Measurements from ENCODE around the gene PSMB7. TPM values are rescaled to one million over a fixed set of nuclear protein-coding genes. Genes with fewer than 3 reads are reported as not detected.

The PSMB7 gene
- total and polyA plus RNA-seq, 2 donors (not counting 1 experiment from before 2014, with no cell fraction given) = 206 to 290 TPM

- Histone ChIP-seq H3K4me2 (ENCODE audit: extremely low read depth, insufficient read depth, low read length) (no peak overlapping the region), H3K4me1 (ENCODE audit: control insufficient read depth, extremely low read depth, insufficient read depth, low read length) (no peaks in the 10 kb centered on the region), H3K27ac (ENCODE audit: insufficient read depth, low read length) (no peak overlapping the region), H4K20me1 (ENCODE audit: control insufficient read depth, extremely low read depth, insufficient read depth, low read length) (no peaks in the 10 kb centered on the region), H3K9ac (ENCODE audit: insufficient read depth, low read length) (no peak overlapping the region), H3K27me3 (ENCODE audit: control insufficient read depth, insufficient read depth, low read length) (no peaks in the 10 kb centered on the region), H3K9me3 (ENCODE audit: control insufficient read depth, insufficient read depth, low read depth, low read length) (no peaks in the 10 kb centered on the region), H3K79me2 (ENCODE audit: control insufficient read depth, insufficient read depth, low read length) (peaks cover 86% of the 10 kb centered on the region), H2AFZ (ENCODE audit: low read length) (no peak overlapping the region), H3K36me3 (ENCODE audit: control insufficient read depth, insufficient read depth, low read length) (peaks cover 19% of the 10 kb centered on the region), H3K4me3 (replicated peaks in 1 of 4; ENCODE audit: control extremely low read depth in 1 of 4, insufficient read depth in 1 of 4, low read depth in 3 of 4, low read length in 4 of 4) (no peak overlapping the region)
- no peak for TF ChIP-seq CTCF (conservative IDR thresholded peaks at IDR 0.05 in 1 of 2, IDR thresholded peaks at IDR 0.05 in 1 of 2; ENCODE audit: low read depth in 1 of 2, low read length in 2 of 2)
- TF ChIP-seq EZH2 (IDR thresholded peaks at IDR 0.05; ENCODE audit: low read length, missing control alignments) = no peak
- DNase-seq (ENCODE audit: low read depth in 2 of 2) = no peak
Observed at GRCh38 chr9:124359426-124359825, 55.8 kb downstream of the PSMB7 start.

- no peak overlapping the region for H3K27ac ChIP-seq (ENCODE audit: insufficient read depth, low read length)
- H3K9me3 ChIP-seq (ENCODE audit: control insufficient read depth, insufficient read depth, low read depth, low read length) = no peaks in the 10 kb centered on the region
- peaks cover 83% of the 10 kb centered on the region for H3K79me2 ChIP-seq (ENCODE audit: control insufficient read depth, insufficient read depth, low read length)
- no peaks in the 10 kb centered on the region for H3K4me1 ChIP-seq (ENCODE audit: control insufficient read depth, extremely low read depth, insufficient read depth, low read length)
- TF ChIP-seq CTCF (conservative IDR thresholded peaks at IDR 0.05 in 1 of 2, IDR thresholded peaks at IDR 0.05 in 1 of 2; ENCODE audit: low read depth in 1 of 2, low read length in 2 of 2) (no peak), EZH2 (IDR thresholded peaks at IDR 0.05; ENCODE audit: low read length, missing control alignments) (no peak)
- no peak overlapping the region for H3K4me2 ChIP-seq (ENCODE audit: extremely low read depth, insufficient read depth, low read length)
- H2AFZ ChIP-seq (ENCODE audit: low read length) = no peak overlapping the region
- DNase-seq (ENCODE audit: low read depth in 2 of 2) = no peak
- H3K9ac ChIP-seq (ENCODE audit: insufficient read depth, low read length) = no peak overlapping the region
- peaks cover 23% of the 10 kb centered on the region for H3K36me3 ChIP-seq (ENCODE audit: control insufficient read depth, insufficient read depth, low read length)
- H3K27me3 ChIP-seq (ENCODE audit: control insufficient read depth, insufficient read depth, low read length) = no peaks in the 10 kb centered on the region
- H4K20me1 ChIP-seq (ENCODE audit: control insufficient read depth, extremely low read depth, insufficient read depth, low read length) = no peaks in the 10 kb centered on the region
- no peak overlapping the region for H3K4me3 ChIP-seq (replicated peaks in 1 of 4; ENCODE audit: control extremely low read depth in 1 of 4, insufficient read depth in 1 of 4, low read depth in 3 of 4, low read length in 4 of 4)
Observed at GRCh38 chr9:124358631-124359030, 56.6 kb downstream of the PSMB7 start.

GRCh38 chr9:124357721-124358361 lies 57.4 kb downstream of the PSMB7 start:
- no peak overlapping the region for H3K27ac ChIP-seq (ENCODE audit: insufficient read depth, low read length)
- H3K4me2 ChIP-seq (ENCODE audit: extremely low read depth, insufficient read depth, low read length) = no peak overlapping the region
- no peak overlapping the region for H2AFZ ChIP-seq (ENCODE audit: low read length)
- H3K79me2 ChIP-seq (ENCODE audit: control insufficient read depth, insufficient read depth, low read length) = peaks cover 76% of the 10 kb centered on the region
- H3K4me1 ChIP-seq (ENCODE audit: control insufficient read depth, extremely low read depth, insufficient read depth, low read length) = no peaks in the 10 kb centered on the region
- no peaks in the 10 kb centered on the region for H3K27me3 ChIP-seq (ENCODE audit: control insufficient read depth, insufficient read depth, low read length)
- TF ChIP-seq CTCF (conservative IDR thresholded peaks at IDR 0.05 in 1 of 2, IDR thresholded peaks at IDR 0.05 in 1 of 2; ENCODE audit: low read depth in 1 of 2, low read length in 2 of 2) (no peak), EZH2 (IDR thresholded peaks at IDR 0.05; ENCODE audit: low read length, missing control alignments) (no peak)
- DNase-seq (ENCODE audit: low read depth in 2 of 2) = no peak
- H3K9ac ChIP-seq (ENCODE audit: insufficient read depth, low read length) = no peak overlapping the region
- H3K36me3 ChIP-seq (ENCODE audit: control insufficient read depth, insufficient read depth, low read length) = peaks cover 29% of the 10 kb centered on the region
- H3K4me3 ChIP-seq (replicated peaks in 1 of 4; ENCODE audit: control extremely low read depth in 1 of 4, insufficient read depth in 1 of 4, low read depth in 3 of 4, low read length in 4 of 4) = no peak overlapping the region
- H3K9me3 ChIP-seq (ENCODE audit: control insufficient read depth, insufficient read depth, low read depth, low read length) = no peaks in the 10 kb centered on the region
- H4K20me1 ChIP-seq (ENCODE audit: control insufficient read depth, extremely low read depth, insufficient read depth, low read length) = no peaks in the 10 kb centered on the region
